ENCODE results near the gene PDE4B.

The PDE4B gene

DNA sequence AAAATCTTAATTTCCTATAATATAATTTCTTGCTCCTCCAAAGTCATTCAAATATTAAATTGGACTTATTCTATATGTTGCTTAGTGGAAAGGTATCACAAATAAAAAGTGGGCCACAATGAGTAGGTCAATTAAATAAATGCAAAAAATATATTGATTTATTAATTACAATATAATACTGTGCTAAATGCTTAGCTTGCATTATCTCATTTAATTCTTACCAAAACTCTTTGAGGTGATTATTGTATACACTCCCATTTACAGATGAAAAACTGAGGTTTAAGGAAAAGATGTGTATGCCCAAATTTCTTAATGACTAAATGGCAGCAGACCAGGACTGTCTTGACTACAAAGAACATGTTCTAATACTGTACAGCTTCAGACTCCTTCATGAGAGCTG lies 415.9 kb downstream of the PDE4B start:
- no peak for DNase-seq

DNA sequence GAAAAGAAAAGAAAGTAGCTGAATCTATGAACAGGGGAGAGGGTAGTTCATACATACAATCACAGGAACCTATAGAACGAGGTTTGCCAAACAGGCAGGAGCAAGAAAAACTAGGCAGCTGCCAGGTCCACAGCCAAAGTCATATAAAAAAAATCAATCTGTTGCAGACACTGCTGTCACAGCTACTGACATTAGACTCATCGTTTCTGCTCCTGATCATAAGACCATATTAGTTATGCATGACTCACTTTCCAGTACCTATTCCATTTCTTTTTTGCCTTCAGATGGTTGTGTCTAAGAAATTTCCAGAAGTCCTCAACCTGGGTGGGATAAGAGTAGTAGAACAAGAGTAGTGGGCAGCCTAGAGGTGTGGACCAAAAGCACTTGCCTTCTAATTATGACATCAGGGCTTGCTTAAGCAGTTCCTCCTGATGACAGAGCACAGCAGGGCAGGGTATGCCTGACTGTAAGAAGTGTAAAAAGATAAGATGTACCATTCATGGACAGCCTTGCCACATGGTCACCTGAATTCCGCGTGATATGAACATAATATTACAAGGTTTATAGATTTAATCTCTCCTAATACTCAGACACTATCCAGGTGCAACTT lies 418.0 kb downstream of the PDE4B start:
- no peak for DNase-seq

DNA sequence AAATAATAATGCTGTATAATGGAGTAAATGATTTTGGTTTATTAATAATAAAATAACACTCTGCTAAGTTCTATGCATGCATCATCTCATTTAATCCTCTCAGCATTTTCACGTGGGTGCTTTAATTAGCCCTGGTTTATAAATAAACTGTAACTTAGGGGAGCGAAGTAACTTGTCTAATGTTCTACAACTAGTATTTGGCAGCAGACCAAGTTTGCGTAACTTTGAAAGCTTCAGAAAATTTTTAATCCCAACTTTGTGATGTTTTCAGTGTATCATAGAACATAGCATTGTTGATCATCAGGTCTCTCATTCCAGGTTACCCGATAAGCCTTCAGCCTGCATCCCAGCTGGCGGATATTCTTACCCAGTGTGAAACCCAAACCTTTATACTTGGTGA lies 418.8 kb downstream of the PDE4B start:
- no peak for DNase-seq

DNA sequence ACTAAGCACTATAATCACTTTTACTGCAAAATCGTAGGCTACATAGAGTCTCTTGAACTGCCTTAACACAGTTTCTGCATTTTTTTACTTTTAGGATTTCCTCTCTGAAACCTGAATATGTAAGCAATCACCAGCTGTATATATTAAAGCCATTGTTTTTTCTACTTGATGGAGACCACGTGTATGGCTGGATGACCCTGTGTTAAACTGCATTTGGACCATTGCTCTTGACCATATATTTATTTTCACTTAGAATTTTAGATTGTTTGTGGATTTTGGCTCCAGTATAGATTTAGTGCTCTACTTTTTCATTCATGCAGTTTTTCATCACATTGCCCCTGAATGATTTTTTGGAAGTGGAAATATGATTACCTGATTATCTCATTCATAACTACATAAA lies 420.8 kb downstream of the PDE4B start:
- DNase-seq = no peak

GRCh38 chr1:66214901-66215300 lies 422.2 kb downstream of the PDE4B start:
- no peak for DNase-seq

DNA sequence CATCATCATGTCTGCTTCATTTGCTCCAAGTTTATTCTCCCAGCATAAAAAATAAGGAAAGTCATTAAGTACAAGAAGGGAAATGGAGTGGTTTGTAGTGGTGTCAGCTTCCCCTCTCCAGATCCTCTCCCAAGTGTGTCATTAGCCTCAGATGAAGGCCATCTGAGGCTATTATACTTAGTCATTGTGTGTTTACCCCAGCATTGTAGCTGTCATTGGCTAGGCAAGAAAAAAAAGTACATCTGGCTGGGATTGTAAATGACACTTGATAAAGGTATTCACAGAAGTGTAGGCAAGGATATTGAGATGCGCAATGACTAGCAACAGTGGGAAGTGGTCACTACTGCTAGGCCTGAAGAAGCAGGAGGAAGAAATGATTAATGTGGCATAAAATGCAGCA lies 424.3 kb downstream of the PDE4B start:
- DNase-seq = no peak

- DNase-seq = no peak
Measured at GRCh38 chr1:66217561-66217960, 424.9 kb downstream of the PDE4B start.

DNA sequence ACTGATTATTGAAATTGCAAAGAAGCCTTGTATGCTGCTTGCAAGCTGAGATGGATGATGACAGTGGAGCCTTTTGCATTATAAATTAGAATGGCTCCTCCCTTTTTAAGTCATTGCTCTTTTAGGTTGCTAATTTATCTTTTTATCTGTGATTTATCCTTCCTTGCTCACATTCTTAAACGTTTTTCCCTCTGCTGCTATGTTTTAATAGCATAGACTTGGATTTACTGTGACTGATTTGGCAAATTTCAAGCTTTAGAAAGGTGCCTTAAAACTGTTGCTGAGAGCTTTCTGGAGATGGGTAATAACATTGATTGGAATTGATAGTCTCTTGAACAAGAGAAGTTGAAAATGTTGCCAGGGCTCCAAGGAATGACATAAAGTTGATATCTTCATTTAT lies 427.8 kb downstream of the PDE4B start:
- DNase-seq = no peak

- DNase-seq = no peak
Measured at GRCh38 chr1:66223681-66224080, 431.0 kb downstream of the PDE4B start.

- DNase-seq = no peak
Measured at GRCh38 chr1:66226985-66227384, 434.3 kb downstream of the PDE4B start.

DNA sequence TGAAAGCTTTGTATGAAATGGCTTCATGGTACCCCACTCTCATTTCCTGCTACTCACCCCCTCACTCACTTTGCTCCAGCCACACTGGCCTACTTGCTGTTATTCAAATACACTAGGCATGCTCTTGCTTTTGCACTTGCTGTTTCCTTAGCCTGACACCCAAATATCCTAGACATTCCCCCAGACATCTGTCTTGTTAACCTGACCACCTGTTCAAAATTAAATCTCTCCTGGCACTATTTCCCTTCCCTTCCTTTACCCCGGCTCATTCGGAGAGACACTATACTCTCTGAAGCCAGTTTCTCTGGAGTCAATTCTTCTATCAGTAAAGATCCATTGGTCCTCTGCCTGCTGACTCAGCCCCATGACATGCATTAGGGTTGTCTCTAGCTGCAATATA lies 435.3 kb downstream of the PDE4B start:
- DNase-seq = no peak

DNA sequence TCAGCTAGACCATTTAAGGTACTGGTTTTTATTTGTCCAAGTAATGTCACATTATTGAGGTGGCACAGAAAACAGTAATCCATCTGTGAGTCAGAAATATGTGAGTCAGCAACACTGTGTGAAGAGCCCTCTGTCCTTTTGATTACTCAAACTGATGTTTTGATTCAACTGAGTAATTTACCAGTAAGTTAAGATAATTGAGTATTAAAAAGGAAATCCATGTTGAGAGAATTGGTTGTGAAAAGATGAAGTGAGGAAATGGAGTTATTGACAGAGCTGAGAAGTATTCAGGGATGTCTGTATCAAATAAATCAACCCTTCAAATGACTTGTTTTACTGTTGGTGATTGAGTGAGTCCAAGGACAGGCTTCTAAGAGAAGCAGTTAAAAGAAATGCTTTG lies 438.5 kb downstream of the PDE4B start:
- DNase-seq = no peak

GRCh38 chr1:66231681-66232463 lies 439.2 kb downstream of the PDE4B start:
- no peak for DNase-seq

- no peak for DNase-seq
Measured at GRCh38 chr1:66237042-66237441, 444.3 kb downstream of the PDE4B start.

- DNase-seq = no peak
Measured at GRCh38 chr1:66237722-66238479, 445.2 kb downstream of the PDE4B start.

GRCh38 chr1:66239834-66240233 lies 447.1 kb downstream of the PDE4B start:
- DNase-seq = no peak

GRCh38 chr1:66240491-66241484 lies 448.1 kb downstream of the PDE4B start:
- DNase-seq = no peak

- peak; percentile 36 to 57 (median 48) for DNase-seq
Measured at GRCh38 chr1:66242646-66243547, 450.2 kb downstream of the PDE4B start.

GRCh38 chr1:66243548-66244130 lies 450.9 kb downstream of the PDE4B start:
- DNase-seq = no peak

DNA sequence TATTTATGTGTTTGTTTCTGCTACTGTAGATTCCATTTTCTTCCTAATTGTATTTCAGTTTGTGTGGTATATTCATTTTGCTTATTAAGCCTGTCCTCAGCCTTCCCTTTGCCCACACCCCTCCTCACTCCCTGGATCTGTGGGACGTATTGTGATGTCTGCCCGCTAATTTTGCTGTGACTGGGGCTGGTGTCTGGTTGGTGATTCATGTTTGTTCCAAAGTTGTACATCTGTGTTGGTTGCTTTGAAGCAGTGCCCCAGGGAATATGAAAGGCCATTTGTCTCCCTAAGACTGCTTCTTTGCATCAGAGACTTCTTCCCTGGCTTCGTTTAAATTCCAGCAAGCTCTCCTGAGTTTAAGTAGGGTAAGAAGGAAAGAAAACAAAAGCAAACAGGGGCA lies 451.7 kb downstream of the PDE4B start:
- DNase-seq = no peak

- no peak for DNase-seq
Measured at GRCh38 chr1:66245691-66246090, 453.0 kb downstream of the PDE4B start.

Measured in activated CD4-positive, CD25-positive, alpha-beta regulatory T cell (primary cell).